ENCODE data around the gene TP73.

The TP73 gene

GRCh38 chr1:3772715-3773571 lies 120.6 kb downstream of the TP73 start, which contains the start of gene SMIM1:
Gene SMIM1 (plus strand): TSS chr1:3772749. CDS start chr1:3775374, 2,625 bp downstream.
- Histone ChIP-seq H3F3A (ENCODE audit: control insufficient read depth, insufficient read depth) (no peaks in the 10 kb centered on the region), H3K4me2 (ENCODE audit: low read length) (peak within 1 kb of the TSS; percentile 96), H3K9me3 (ENCODE audit: control insufficient read depth, insufficient read depth, low read length) (no peaks in the 10 kb centered on the region), H3K36me3 (ENCODE audit: control insufficient read depth, low read length) (no peaks in the 10 kb centered on the region), H3K27me3 (ENCODE audit: control insufficient read depth, low read length) (peaks cover 21% of the 10 kb centered on the region), H3K27ac (ENCODE audit: low read depth, low read length) (no peak within 1 kb of the TSS), H4K20me1 (ENCODE audit: control insufficient read depth, insufficient read depth, low read depth, low read length) (no peaks in the 10 kb centered on the region), H3K9me2 (replicated peaks; ENCODE audit: control insufficient read depth, low read length) (no peaks in the 10 kb centered on the region), H3K4me1 (ENCODE audit: control insufficient read depth, low read length) (peaks cover 28% of the 10 kb centered on the region), H3K4me3 (ENCODE audit: low read length) (peak within 1 kb of the TSS; percentile 80), H3K79me2 (ENCODE audit: control insufficient read depth, low read length) (no peaks in the 10 kb centered on the region)
- TF ChIP-seq EZH2phosphoT487 (IDR thresholded peaks at IDR 0.05; ENCODE audit: borderline replicate concordance, low read length): no peak
- no peak for TF ChIP-seq CTCF (IDR thresholded peaks at IDR 0.05; ENCODE audit: low read depth, low read length, poor library complexity, severe bottlenecking)

- TF ChIP-seq EZH2phosphoT487 (IDR thresholded peaks at IDR 0.05; ENCODE audit: borderline replicate concordance, low read length) (no peak), CTCF (IDR thresholded peaks at IDR 0.05; ENCODE audit: low read depth, low read length, poor library complexity, severe bottlenecking) (no peak)
- H3F3A ChIP-seq (ENCODE audit: control insufficient read depth, insufficient read depth): no peaks in the 10 kb centered on the region
- no peaks in the 10 kb centered on the region for H4K20me1 ChIP-seq (ENCODE audit: control insufficient read depth, insufficient read depth, low read depth, low read length)
- no peak overlapping the region for H3K4me2 ChIP-seq (ENCODE audit: low read length)
- peaks cover 28% of the 10 kb centered on the region for H3K4me1 ChIP-seq (ENCODE audit: control insufficient read depth, low read length)
- no peaks in the 10 kb centered on the region for H3K9me2 ChIP-seq (replicated peaks; ENCODE audit: control insufficient read depth, low read length)
- H3K9me3 ChIP-seq (ENCODE audit: control insufficient read depth, insufficient read depth, low read length): no peaks in the 10 kb centered on the region
- no peak overlapping the region for H3K4me3 ChIP-seq (ENCODE audit: low read length)
- H3K27me3 ChIP-seq (ENCODE audit: control insufficient read depth, low read length): peaks cover 21% of the 10 kb centered on the region
- H3K27ac ChIP-seq (ENCODE audit: low read depth, low read length): no peak overlapping the region
- no peaks in the 10 kb centered on the region for H3K79me2 ChIP-seq (ENCODE audit: control insufficient read depth, low read length)
- H3K36me3 ChIP-seq (ENCODE audit: control insufficient read depth, low read length): peaks cover 1% of the 10 kb centered on the region; the same call in 1 of the 2 replicates
Observed at GRCh38 chr1:3773572-3774275, 121.4 kb downstream of the TP73 start.

GRCh38 chr1:3774276-3774945 lies 122.1 kb downstream of the TP73 start:
- peaks cover 21% of the 10 kb centered on the region for H3K27me3 ChIP-seq (ENCODE audit: control insufficient read depth, low read length)
- H3K4me2 ChIP-seq (ENCODE audit: low read length): no peak overlapping the region
- H4K20me1 ChIP-seq (ENCODE audit: control insufficient read depth, insufficient read depth, low read depth, low read length): no peaks in the 10 kb centered on the region
- no peaks in the 10 kb centered on the region for H3K79me2 ChIP-seq (ENCODE audit: control insufficient read depth, low read length)
- no peak overlapping the region for H3K4me3 ChIP-seq (ENCODE audit: low read length)
- H3K9me3 ChIP-seq (ENCODE audit: control insufficient read depth, insufficient read depth, low read length): no peaks in the 10 kb centered on the region
- H3F3A ChIP-seq (ENCODE audit: control insufficient read depth, insufficient read depth): no peaks in the 10 kb centered on the region
- peaks cover 8% of the 10 kb centered on the region; the same call in 1 of the 2 replicates for H3K36me3 ChIP-seq (ENCODE audit: control insufficient read depth, low read length)
- peaks cover 28% of the 10 kb centered on the region for H3K4me1 ChIP-seq (ENCODE audit: control insufficient read depth, low read length)
- H3K27ac ChIP-seq (ENCODE audit: low read depth, low read length): no peak overlapping the region
- TF ChIP-seq EZH2phosphoT487 (IDR thresholded peaks at IDR 0.05; ENCODE audit: borderline replicate concordance, low read length): no peak
- TF ChIP-seq CTCF (IDR thresholded peaks at IDR 0.05; ENCODE audit: low read depth, low read length, poor library complexity, severe bottlenecking): no peak
- H3K9me2 ChIP-seq (replicated peaks; ENCODE audit: control insufficient read depth, low read length): no peaks in the 10 kb centered on the region

Data from DOHH2 (cell line).